SK-N-MC (cell line): ENCODE results near the gene CCDC3.

Experiments
- EZH2 ChIP-seq: fragments of 200-600 bp; sonication (generic); IDR thresholded peaks from one replicate; pipeline ENCODE4 v1.6.1; 2017; ENCODE audit warnings: antibody characterized with exemption
- FOXP2 ChIP-seq: optimal IDR thresholded peaks from 2 replicates; pipeline ENCODE3; 2011; ENCODE audit warnings: mild to moderate bottlenecking, moderate library complexity; ENCODE audit not compliant: insufficient read depth; ENCODE audit errors: extremely low read length, control extremely low read depth
- POLR2AphosphoS5 ChIP-seq: IDR thresholded peaks from 2 replicates; pipeline ENCODE4 v1.6.1; 2012; ENCODE audit warnings: mild to moderate bottlenecking, low read depth, low read length, borderline replicate concordance

DNA sequence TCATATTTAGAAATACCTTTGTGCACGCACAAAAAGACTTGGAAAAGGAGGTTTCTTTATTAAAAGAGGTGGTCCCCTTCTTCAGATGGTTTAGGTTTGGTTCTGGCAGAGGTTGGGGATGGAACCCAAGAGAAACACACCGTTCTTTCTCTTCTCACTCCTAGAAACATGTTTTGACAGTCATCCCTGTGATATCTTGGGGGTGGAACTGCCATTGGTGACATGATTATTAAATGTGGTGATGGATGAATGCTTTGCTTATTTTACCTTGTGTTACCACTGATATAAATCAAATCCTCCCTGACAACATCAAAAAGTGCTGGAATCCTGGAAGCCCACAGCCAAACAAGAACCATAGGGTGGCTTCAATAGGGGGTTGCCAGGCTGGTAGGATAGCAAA, 146.5 kb downstream of the CCDC3 start:
- TF ChIP-seq EZH2: no peak
- TF ChIP-seq POLR2AphosphoS5: no peak
- no peak for TF ChIP-seq FOXP2
